Fibroblast of skin of right biceps (primary cell): ENCODE results near the gene ECEL1.
A peak's percentile ranks its signal among the peaks of the same experiment; 100 is the strongest.

Experiments
- DNase-seq: peaks from one replicate; pipeline ENCODE4 v3.0.0-alpha.2; 2013

Gene ECEL1

GRCh38 chr2:232521959-232522622 lies 34.5 kb upstream of the ECEL1 start:
- DNase-seq, result peak; percentile 13

DNA sequence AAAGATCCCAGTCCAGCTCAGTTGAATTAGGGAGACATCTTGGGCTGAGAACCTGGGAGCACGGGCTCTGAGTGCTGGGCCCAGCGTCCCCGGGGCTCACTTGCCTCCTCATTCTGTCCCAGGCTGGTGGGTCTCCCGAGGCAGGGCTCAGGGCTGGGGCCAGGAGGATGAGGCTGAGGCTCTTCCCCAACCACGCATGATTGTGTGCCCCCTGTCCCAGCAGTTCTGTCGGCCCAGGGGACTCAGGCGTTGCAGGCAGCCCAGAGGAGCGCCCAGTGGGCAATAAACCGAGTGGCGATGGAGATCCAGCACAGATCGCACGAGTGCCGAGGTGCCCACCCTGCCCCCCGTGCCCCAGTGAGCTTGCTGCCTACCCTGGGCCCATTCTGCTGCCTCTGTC lies 33.5 kb upstream of the ECEL1 start:
- no peak for DNase-seq

DNA sequence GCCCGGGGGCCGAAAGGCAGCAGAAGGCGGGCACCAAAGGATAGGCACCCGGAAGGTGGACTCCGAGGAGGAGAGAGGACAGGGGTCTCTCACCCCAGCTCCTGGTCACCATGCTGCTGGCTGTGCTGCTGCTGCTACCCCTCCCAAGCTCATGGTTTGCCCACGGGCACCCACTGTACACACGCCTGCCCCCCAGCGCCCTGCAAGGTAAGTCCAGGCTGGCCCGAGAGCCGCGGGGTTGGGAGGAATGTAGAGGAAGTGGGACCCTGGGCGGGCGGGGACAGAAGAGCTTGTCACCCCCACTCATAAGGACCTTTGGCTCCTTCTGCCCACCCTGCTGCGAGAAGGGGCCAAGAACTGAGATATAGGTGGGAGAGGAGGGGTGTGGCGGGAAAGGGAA lies 32.9 kb upstream of the ECEL1 start:
- DNase-seq, result no peak

- DNase-seq, result no peak
Measured at GRCh38 chr2:232519581-232520438, 32.2 kb upstream of the ECEL1 start, which contains the start of gene PRSS56. TSS of gene PRSS56 (plus strand) at chr2:232520388. CDS start at chr2:232520599, 211 bp downstream.

DNA sequence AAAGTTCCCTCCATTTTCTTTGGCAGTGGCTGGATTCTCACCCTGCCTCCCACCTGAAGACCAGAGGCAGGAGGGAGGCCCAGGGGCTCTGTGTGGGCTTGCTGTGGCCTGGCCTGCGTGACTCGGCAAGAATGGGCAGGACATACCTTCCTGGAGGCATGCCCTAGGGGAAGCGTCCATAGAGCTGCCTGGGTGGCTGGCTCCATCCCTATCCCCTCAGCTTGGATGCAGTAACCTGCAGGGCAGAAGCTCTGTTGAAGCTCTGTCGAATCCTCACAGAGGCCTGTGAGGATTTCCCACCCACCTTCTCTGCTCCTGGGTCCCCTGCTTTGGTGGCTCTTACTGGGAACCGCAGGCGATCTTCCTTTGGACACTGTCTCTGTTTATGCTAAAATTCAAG lies 31.2 kb upstream of the ECEL1 start:
- DNase-seq, result no peak

- DNase-seq, result no peak
Measured at GRCh38 chr2:232516551-232516950, 28.9 kb upstream of the ECEL1 start.

DNA sequence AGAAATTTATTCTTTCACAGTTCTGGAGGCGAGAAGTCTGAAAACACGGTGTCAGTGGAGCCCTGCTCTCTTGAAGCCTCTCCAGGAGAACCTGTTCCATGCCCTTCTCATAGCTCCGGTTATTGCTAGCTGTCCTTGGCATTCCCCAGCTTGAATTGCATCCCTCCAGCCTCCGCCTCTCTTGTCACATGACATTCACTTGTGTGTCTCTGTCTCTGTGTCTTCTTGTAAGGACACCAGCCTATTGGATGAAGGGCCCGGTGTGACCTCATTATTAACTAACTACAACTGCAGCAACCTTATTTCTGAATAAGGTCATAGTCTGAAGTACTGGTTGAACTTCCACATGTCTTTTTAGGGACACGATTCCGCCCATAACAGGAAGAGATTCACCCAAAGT lies 28.0 kb upstream of the ECEL1 start:
- no peak for DNase-seq

DNA sequence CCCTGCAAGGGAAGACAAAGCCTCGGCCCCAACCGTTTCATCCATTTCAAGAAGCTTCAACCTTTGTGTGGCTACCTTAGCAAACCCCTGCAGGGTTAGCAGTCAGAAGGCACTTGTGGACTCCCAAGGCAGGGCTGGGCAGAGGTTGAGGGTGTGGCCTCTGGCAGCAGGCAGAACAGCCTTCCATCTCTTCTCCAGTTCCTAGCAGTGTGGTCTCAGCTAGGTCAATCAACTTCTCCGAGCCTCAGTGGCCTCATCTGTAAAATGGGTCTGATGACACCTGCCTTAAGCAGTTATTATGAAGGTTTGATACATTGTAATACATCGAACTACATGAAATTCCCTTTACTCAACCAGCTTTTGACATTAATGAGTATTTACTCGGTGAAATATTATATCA lies 25.7 kb upstream of the ECEL1 start:
- no peak for DNase-seq

- peak; percentile 4 for DNase-seq
Measured at GRCh38 chr2:232512602-232513001, 25.0 kb upstream of the ECEL1 start.

- no peak for DNase-seq
Measured at GRCh38 chr2:232511336-232511890, 23.8 kb upstream of the ECEL1 start.

DNA sequence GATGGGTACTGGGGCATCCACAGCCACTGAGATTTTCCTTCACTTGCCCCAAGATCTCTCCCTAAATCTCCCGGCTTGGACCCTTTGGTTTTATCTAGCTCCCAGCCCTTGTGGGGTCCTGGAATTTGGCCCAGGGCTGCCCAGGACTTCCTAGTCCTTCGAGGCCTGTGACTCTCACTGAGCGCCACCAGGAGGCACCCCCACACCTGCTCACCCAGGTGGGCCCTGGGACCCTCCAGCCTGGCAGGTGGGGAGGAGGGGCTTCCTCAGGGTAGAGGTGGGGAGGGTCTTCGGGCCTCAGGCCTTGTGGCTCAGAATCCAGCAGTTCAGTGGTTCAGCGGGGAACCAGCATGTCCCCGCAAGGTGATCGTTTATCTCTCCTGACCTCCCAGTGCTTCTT lies 20.6 kb upstream of the ECEL1 start:
- DNase-seq, result no peak

- no peak for DNase-seq
Measured at GRCh38 chr2:232506709-232507108, 19.1 kb upstream of the ECEL1 start.

- no peak for DNase-seq
Measured at GRCh38 chr2:232505856-232506255, 18.2 kb upstream of the ECEL1 start.

GRCh38 chr2:232504438-232504837 lies 16.8 kb upstream of the ECEL1 start:
- no peak for DNase-seq

GRCh38 chr2:232503809-232504323 lies 16.2 kb upstream of the ECEL1 start:
- DNase-seq, result no peak

- DNase-seq, result peak; percentile 15
Measured at GRCh38 chr2:232502911-232503808, 15.5 kb upstream of the ECEL1 start.

GRCh38 chr2:232502511-232502910 lies 14.9 kb upstream of the ECEL1 start:
- no peak for DNase-seq

DNA sequence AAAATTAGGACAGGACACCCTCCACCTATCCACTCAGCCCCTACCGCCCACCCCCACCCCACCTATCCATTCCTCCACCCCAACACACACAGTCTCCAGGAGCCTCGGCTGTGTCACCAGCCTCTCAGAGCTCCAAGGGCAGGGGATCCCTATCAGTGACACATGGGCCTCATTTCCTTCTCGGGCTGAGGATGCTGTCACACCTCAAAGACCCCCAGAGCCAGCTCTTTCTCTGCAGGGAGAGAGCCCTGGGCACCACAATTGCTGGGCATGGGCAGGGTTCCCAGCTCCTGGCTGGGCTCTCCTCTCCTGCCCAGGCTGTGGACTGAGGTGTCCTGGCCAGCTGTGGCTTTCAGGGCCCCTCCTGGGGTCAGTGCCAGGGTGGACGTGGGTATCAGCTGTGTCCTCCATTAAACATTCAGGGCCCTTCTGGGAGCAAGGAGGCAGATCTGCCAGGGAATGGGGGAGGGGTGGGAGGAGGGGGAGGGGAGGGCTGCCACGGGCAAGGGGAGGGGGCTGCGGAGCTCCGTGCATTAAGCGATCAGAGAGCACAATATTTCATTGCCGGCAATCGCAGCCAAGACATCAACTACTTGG lies 14.3 kb upstream of the ECEL1 start:
- no peak for DNase-seq

DNA sequence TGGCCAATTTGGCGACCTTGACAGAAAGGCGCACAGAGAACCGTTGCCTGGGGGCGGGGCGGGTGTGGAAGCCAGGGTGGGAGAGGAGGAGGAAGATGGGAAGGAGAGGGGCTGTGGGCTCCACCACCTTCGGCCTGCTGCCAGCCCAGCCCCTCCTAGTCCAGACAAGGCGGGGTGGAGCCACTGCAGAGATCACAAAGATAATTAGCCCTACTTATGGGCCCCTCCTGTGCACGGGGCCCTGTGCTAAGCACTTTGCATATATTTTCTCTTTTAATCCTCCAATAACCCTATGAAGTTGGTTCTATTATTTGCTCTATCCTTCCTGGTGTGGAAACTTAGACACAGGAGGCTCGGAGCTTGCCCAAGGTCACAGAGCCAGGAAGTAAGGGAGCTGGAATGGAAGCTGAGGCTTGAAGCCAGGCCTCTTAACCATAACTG lies 13.7 kb upstream of the ECEL1 start:
- no peak for DNase-seq

DNA sequence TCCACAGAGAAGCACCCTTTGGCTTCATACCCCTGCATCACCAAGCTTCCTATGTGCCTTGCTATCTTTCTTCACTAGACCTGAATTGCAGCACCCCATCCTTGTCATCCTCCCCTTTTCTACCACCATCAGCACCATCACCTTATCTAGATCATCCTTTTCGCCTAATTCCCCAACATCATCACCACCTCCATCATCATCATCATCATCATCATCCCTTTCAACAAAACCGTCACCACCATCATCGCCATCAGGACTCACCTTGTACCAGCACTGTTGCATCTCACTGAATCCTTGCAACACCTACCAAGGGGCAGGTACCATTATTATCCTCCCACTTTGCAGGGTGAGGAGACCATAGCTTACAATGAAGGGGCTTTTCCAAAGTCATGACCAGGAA lies 10.8 kb upstream of the ECEL1 start:
- DNase-seq, result no peak

DNA sequence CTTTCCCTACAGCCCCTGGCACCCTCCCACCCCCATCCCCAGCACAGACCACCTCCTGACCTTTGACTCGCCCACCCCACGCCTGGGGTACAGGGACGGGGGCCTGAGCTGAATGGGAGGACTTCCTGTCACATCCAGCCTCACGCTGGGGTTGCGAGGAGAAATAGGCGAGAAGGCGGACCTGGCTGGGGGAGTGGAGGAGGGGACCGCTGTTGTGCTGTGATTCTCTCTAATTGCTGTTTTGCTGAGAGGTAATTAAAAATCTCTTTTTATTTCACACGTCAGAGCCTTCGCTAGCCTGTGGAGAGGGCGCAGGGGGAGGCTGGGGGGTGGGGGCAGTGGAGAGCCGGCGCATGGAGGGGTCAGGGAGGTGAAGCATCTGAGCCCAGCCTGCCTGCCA lies 9.7 kb upstream of the ECEL1 start:
- DNase-seq, result no peak
